B cell (primary cell): ENCODE results near the gene SGPP2. TPM values are rescaled to one million over a fixed set of nuclear protein-coding genes. Genes with fewer than 3 reads are reported as not detected.

Experiments used
- ATAC-seq: fragments of 200-7000 bp; cut with Tn5 transposase; one replicate; pipeline ENCODE4 v1.10.0; 2021; ENCODE audit warnings: low read depth, mild to moderate bottlenecking, moderate number of reproducible peaks, moderate library complexity
- CTCF ChIA-PET: fragments of 350-600 bp; sonication (Branson Sonifier 250); formaldehyde crosslinking; loops from one replicate; lab custom pipeline; 2021; ENCODE audit warnings: antibody characterized with exemption, inconsistent platforms; lab: Charles Lee
- POLR2A ChIA-PET: fragments of 350-600 bp; sonication (Branson Sonifier 250); formaldehyde crosslinking; loops from one replicate; lab custom pipeline; 2021; ENCODE audit warnings: antibody characterized with exemption; lab: Charles Lee
- DNase-seq: peaks from one replicate; pipeline ENCODE4 v3.0.0; 2013
- H2AFZ ChIP-seq: 2 replicates; pipeline ENCODE4 v1.6.1; 2012; ENCODE audit warnings: mild to moderate bottlenecking, low read depth, low read length; ENCODE audit not compliant: insufficient read depth, poor library complexity, severe bottlenecking
- H3K27ac ChIP-seq, 2 donors: 1 replicate in 1 of 2; 2 replicates in 1 of 2; pipeline ENCODE4 v1.5.1; 2012 to 2013; ENCODE audit warnings: low read length in 2 of 2, mild to moderate bottlenecking in 2 of 2, moderate library complexity in 1 of 2
- H3K27me3 ChIP-seq, 4 experiments: fragments of 200-600 bp in 1 of 4; sonication (generic) in 1 of 4; replicated peaks in 1 of 4; 1 replicate in 2 of 4; 2 replicates in 2 of 4; pipeline versions ENCODE4 v1.6.1 to v1.7.0; 2013 to 2016; ENCODE audit warnings: low read length in 3 of 4, mild to moderate bottlenecking in 2 of 4, mixed read lengths in 1 of 4, moderate library complexity in 1 of 4; ENCODE audit not compliant: insufficient read depth in 4 of 4, control insufficient read depth in 3 of 4; ENCODE audit errors: control extremely low read depth in 1 of 4
- H3K36me3 ChIP-seq, 2 experiments: replicated peaks in 1 of 2; 1 replicate in 1 of 2; 2 replicates in 1 of 2; pipeline versions ENCODE4 v1.6.1 to v1.7.1; 2013; ENCODE audit warnings: low read length in 1 of 2; ENCODE audit not compliant: insufficient read depth in 2 of 2, control insufficient read depth in 1 of 2; ENCODE audit errors: control extremely low read depth in 1 of 2, extremely low read depth in 1 of 2
- H3K4me1 ChIP-seq, 2 donors: fragments of 200-600 bp in 1 of 2; sonication (generic) in 1 of 2; 1 replicate in 1 of 2; 2 replicates in 1 of 2; pipeline versions ENCODE4 v1.5.1 to v1.6.1; 2013 to 2017; ENCODE audit warnings: low read length in 2 of 2; ENCODE audit not compliant: control insufficient read depth in 2 of 2, insufficient read depth in 2 of 2
- H3K4me2 ChIP-seq: replicated peaks from 2 replicates; pipeline ENCODE3; 2012; ENCODE audit warnings: mild to moderate bottlenecking, low read depth, low read length; ENCODE audit not compliant: poor library complexity, severe bottlenecking
- H3K4me3 ChIP-seq, 5 experiments: fragments of 200-600 bp in 1 of 5; sonication (generic) in 1 of 5; 1 replicate in 3 of 5; 2 replicates in 2 of 5; pipeline versions ENCODE4 v1.5.1 to v1.7.0; 2011 to 2016; ENCODE audit warnings: low read length in 4 of 5, mild to moderate bottlenecking in 4 of 5, low read depth in 2 of 5, control low read depth in 1 of 5, moderate library complexity in 1 of 5; ENCODE audit not compliant: insufficient read depth in 1 of 5; ENCODE audit errors: control extremely low read depth in 1 of 5, extremely low read depth in 1 of 5
- H3K79me2 ChIP-seq: fragments of 200-600 bp; sonication (generic); one replicate; pipeline ENCODE4 v1.6.0; 2016; ENCODE audit warnings: low read length; ENCODE audit not compliant: control insufficient read depth, insufficient read depth
- H3K9ac ChIP-seq: fragments of 200-600 bp; sonication (generic); 2 replicates; pipeline ENCODE4 v1.6.1; 2017; ENCODE audit warnings: mild to moderate bottlenecking, low read length, moderate library complexity
- H3K9me3 ChIP-seq, 3 donors: one replicate each; pipeline versions ENCODE4 v1.6.1 to v1.7.1; 2013; ENCODE audit warnings: low read length in 2 of 3; ENCODE audit not compliant: control insufficient read depth in 2 of 3, insufficient read depth in 1 of 3; ENCODE audit errors: control extremely low read depth in 1 of 3
- H4K20me1 ChIP-seq: 2 replicates; pipeline ENCODE4 v1.6.0; 2012; ENCODE audit warnings: mild to moderate bottlenecking, low read length; ENCODE audit not compliant: insufficient read depth, control insufficient read depth, poor library complexity, severe bottlenecking
- H3K27ac Mint-ChIP-seq: one replicate; pipeline ENCODE4 v1.8.0; 2021; ENCODE audit warnings: mixed read lengths
- H3K27me3 Mint-ChIP-seq: one replicate; pipeline ENCODE4 v1.8.0; 2021; ENCODE audit warnings: mixed read lengths
- H3K4me1 Mint-ChIP-seq: one replicate; pipeline ENCODE4 v1.8.0; 2021; ENCODE audit warnings: mixed read lengths
- H3K4me3 Mint-ChIP-seq: one replicate; pipeline ENCODE4 v1.8.0; 2021; ENCODE audit warnings: mixed read lengths
- H3K9me3 Mint-ChIP-seq: one replicate; pipeline ENCODE4 v1.8.0; 2022; ENCODE audit warnings: mixed read lengths; ENCODE audit not compliant: insufficient read depth
- EZH2 ChIP-seq: IDR thresholded peaks from 2 replicates; pipeline ENCODE4 v1.6.1; 2012; ENCODE audit warnings: borderline replicate concordance, low read depth, mild to moderate bottlenecking, moderate library complexity, low read length; ENCODE audit not compliant: insufficient read depth, poor library complexity, severe bottlenecking
- WGBS: methylation state at CpG from one replicate; pipeline ENCODE4 v1.1.5; 2013; ENCODE audit warnings: missing lambda C conversion rate; ENCODE audit not compliant: insufficient coverage; 5-methylcytosine and 5-hydroxymethylcytosine counted together
- intact Hi-C: fragments of 100-400 bp; cut with micrococcal nuclease; formaldehyde crosslinking; loops from one replicate; pipeline ENCODE4 v1.10.0; 2022
- polyA plus RNA-seq: library from polyadenylated mRNA; depleted of rRNA; stranded (reverse); fragments of >200 nt; gene quantifications from 2 replicates; pipeline ENCODE4 v1.2.3, GENCODE V29; 2012
- total RNA-seq, 2 donors: library from RNA; stranded (reverse); fragments of 120-200 nt in 1 of 2; gene quantifications; 1 replicate in 1 of 2; 2 replicates in 1 of 2; pipeline versions ENCODE4 v1.2.3 to v1.2.4, GENCODE V29; 2013 to 2022
- TF ChIP-seq, protein P1 (sequence below): fragments of 200-600 bp; IDR thresholded peaks from one replicate; pipeline ENCODE4 v1.8.0; 2022; ENCODE audit warnings: antibody characterized with exemption, mild to moderate bottlenecking

SGPP2 gene
- total and polyA plus RNA-seq, 2 donors (not counting 1 experiment from before 2014, with no cell fraction given): 1.5 to 7.7 TPM

DNA sequence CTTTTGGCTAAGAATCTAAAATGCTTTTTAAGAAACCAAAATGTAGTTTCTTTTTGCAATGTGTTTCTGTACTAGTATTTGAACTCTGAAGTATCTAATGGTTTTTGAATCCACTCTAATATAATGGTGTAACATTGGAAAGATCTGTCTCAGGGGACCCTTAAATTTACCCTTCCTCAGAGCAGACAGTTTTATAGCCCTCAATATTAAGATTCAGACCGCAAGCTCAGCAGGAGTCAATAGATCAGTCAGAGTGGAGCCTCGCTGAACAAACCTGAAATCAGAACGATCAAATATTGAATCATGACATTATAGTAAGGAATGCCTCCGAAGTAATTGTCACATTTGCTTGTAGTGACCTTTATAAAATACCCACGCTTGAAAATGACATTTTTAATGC, 18.3 kb downstream of the SGPP2 start:
- POLR2A ChIA-PET: no interaction called here
- Histone ChIP-seq H4K20me1 (no peaks in the 10 kb centered on the region), H3K27ac (no peak overlapping the region), H3K36me3 (no peaks in the 10 kb centered on the region), H3K27me3 (no peaks in the 10 kb centered on the region), H3K4me1 (no peaks in the 10 kb centered on the region), H3K4me2 (no peak overlapping the region), H3K4me3 (no peak overlapping the region), H3K79me2 (no peaks in the 10 kb centered on the region), H2AFZ (no peak overlapping the region), H3K9me3 (no peaks in the 10 kb centered on the region), H3K9ac (no peak overlapping the region)
- ATAC-seq (no peak), DNase-seq (no peak)
- intact Hi-C loops: no loop called here
- no peak overlapping the region for H3K27ac Mint-ChIP-seq
- TF ChIP-seq, protein P1, sequence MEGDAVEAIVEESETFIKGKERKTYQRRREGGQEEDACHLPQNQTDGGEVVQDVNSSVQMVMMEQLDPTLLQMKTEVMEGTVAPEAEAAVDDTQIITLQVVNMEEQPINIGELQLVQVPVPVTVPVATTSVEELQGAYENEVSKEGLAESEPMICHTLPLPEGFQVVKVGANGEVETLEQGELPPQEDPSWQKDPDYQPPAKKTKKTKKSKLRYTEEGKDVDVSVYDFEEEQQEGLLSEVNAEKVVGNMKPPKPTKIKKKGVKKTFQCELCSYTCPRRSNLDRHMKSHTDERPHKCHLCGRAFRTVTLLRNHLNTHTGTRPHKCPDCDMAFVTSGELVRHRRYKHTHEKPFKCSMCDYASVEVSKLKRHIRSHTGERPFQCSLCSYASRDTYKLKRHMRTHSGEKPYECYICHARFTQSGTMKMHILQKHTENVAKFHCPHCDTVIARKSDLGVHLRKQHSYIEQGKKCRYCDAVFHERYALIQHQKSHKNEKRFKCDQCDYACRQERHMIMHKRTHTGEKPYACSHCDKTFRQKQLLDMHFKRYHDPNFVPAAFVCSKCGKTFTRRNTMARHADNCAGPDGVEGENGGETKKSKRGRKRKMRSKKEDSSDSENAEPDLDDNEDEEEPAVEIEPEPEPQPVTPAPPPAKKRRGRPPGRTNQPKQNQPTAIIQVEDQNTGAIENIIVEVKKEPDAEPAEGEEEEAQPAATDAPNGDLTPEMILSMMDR: no peak
- TF ChIP-seq EZH2: no peak
- CTCF ChIA-PET: interaction anchor here (0.9 to 1.1 kb wide), 2 partner anchors 9 to 27 kb away, joined by 3 to 4 read pairs; no protein-coding TSS in a partner anchor
- no peaks in the 10 kb centered on the region for H3K4me1 Mint-ChIP-seq
- H3K4me3 Mint-ChIP-seq: no peak overlapping the region
- WGBS: 100% methylated on average over 1 of the region's 5 CpGs
- H3K27me3 Mint-ChIP-seq: no peaks in the 10 kb centered on the region
- no peaks in the 10 kb centered on the region for H3K9me3 Mint-ChIP-seq

DNA sequence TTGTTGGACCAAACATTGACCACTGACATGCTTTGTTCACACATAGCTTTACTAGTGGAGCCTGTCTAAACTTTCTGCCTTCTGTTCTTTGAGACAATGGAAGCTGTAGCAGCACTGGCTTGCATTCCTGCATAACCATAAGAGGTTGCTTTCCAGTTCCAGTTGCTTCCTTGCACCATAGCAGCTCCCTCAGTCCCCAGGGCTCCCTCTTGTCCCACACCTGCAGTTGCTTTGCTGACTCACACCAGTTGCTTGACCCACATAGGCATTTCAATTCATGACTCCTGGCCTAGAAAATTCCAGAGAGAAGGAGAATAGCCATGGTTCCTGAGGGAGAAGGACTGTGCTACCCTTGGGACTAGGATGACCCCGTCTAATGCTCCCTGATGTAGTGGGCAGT, 20.9 kb downstream of the SGPP2 start:
- Histone ChIP-seq H3K9ac (no peak overlapping the region), H3K79me2 (no peaks in the 10 kb centered on the region), H3K27ac (no peak overlapping the region), H3K4me3 (no peak overlapping the region), H3K4me1 (no peaks in the 10 kb centered on the region), H4K20me1 (no peaks in the 10 kb centered on the region), H2AFZ (no peak overlapping the region), H3K27me3 (no peaks in the 10 kb centered on the region), H3K36me3 (no peaks in the 10 kb centered on the region), H3K9me3 (no peaks in the 10 kb centered on the region), H3K4me2 (no peak overlapping the region)
- ChIA-PET CTCF (no interaction called here), POLR2A (no interaction called here)
- DNase-seq (no peak), ATAC-seq (no peak)
- TF ChIP-seq EZH2: no peak
- TF ChIP-seq, protein P1: no peak
- WGBS: 88% methylated on average over 1 of the region's 1 CpG
- H3K4me1 Mint-ChIP-seq: no peaks in the 10 kb centered on the region
- intact Hi-C loops: no loop called here
- H3K4me3 Mint-ChIP-seq: no peak overlapping the region
- no peak overlapping the region for H3K27ac Mint-ChIP-seq
- H3K9me3 Mint-ChIP-seq: no peaks in the 10 kb centered on the region
- H3K27me3 Mint-ChIP-seq: no peaks in the 10 kb centered on the region
